ENCODE data around the gene LONRF3.
A peak's percentile ranks its signal among the peaks of the same experiment; 100 is the strongest.
"Not testable (repeated sequence)": the region's sequence is repeated elsewhere in the genome, so short reads cannot be mapped to it uniquely, and the experiment has no call there.

Gene LONRF3

DNA sequence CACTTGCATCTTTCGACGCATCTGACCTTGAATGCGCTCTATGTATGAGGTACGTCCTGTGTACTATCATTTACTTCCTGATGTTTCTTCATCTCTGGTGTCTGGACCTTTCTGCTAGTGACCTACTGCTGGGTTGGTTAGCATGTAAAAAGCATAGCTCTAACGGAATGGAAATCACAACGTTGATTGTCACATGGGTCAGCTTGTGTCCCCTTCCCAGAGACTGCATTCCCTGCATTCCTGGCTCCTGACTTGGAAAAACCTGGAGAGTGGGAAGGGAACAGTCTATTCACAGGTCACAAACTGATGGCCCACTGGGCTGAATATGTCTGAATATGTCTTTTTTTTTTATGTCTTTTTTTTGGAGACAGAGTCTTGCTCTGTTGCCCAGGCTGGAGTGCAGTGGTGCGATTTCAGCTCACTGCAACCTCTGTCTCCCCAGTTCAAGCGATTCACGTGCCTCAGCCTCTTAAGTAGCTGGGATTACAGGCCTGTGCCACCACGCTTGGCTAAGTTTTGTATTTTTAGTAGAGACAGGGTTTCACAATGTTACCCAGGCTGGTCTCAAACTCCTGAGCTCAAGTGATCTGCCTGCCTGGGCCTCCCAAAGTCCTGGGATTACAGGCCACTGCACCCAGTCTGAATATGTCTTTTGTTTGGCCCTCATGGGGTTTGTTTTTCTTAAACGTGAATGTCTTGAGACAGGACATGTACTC is 16.3 kb downstream of the LONRF3 start:
- Histone ChIP-seq H3K36me3 (no peaks in the 10 kb centered on the region), H3K9me3 (no peaks in the 10 kb centered on the region), H3K27me3 (no peaks in the 10 kb centered on the region), H3K4me3 (ENCODE audit: low read depth, low read length) (no peak overlapping the region), H3K4me1 (no peaks in the 10 kb centered on the region)
- TF ChIP-seq, protein P1, sequence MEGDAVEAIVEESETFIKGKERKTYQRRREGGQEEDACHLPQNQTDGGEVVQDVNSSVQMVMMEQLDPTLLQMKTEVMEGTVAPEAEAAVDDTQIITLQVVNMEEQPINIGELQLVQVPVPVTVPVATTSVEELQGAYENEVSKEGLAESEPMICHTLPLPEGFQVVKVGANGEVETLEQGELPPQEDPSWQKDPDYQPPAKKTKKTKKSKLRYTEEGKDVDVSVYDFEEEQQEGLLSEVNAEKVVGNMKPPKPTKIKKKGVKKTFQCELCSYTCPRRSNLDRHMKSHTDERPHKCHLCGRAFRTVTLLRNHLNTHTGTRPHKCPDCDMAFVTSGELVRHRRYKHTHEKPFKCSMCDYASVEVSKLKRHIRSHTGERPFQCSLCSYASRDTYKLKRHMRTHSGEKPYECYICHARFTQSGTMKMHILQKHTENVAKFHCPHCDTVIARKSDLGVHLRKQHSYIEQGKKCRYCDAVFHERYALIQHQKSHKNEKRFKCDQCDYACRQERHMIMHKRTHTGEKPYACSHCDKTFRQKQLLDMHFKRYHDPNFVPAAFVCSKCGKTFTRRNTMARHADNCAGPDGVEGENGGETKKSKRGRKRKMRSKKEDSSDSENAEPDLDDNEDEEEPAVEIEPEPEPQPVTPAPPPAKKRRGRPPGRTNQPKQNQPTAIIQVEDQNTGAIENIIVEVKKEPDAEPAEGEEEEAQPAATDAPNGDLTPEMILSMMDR (IDR thresholded peaks at IDR 0.05; ENCODE audit: low read depth, low read length), result no peak
- no peak for DNase-seq

DNA sequence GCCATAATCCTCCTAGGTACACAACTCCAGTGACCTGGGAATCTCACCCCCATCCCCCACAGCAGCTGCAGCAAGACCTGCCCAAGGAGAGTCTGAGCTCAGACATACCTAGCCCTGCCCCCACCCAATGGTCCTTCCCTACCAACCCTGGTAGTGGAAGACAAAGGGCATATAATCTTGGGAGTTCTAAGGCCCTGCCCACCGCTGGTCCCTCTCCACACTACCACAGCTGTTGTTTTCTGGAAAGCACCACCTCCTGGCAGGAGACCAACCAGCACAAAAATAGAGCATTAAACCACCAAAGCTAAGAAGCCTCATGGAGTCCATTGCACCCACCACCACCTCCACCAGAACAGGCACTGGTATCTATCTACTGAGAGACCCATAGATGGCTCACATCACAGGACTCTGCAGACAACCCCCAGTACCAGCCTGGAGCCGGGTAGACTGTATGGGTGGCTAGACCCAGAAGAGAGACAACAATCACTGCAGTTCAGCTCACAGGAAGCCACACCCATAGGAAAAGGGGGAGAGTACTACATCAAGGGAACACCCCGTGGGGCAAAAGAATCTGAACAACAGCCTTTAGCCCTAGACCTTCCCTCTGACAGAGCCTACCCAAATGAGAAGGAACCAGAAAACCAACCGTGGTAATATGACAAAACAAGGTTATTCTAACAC is 18.2 kb downstream of the LONRF3 start:
- not testable (repeated sequence) for H3K9me3 ChIP-seq; H3K4me1 ChIP-seq; DNase-seq; H3K4me3 ChIP-seq (ENCODE audit: low read depth, low read length); H3K27me3 ChIP-seq; H3K36me3 ChIP-seq

DNA sequence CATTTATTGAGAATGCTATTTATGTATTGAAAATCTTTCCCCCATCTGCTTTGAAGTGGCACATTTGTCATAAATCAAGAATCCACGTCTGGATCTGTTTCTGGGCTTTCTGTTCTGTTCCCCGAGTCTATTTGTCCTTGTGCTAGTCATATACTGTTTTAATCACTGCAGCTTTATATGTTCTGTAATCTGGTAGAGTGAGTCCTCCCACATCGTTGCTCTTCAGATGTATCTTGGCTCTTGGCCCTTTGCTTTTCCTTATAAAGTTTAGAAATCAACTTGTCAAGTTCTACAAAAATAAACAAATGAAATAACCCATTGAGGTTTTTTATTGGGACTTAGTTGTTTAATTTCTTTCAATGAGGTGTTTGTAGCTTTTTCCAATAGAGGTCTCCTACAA is 29.0 kb downstream of the LONRF3 start:
- no peaks in the 10 kb centered on the region for H3K27me3 ChIP-seq
- no peaks in the 10 kb centered on the region for H3K9me3 ChIP-seq
- no peaks in the 10 kb centered on the region for H3K4me1 ChIP-seq
- H3K4me3 ChIP-seq (ENCODE audit: low read depth, low read length), result no peak overlapping the region
- H3K36me3 ChIP-seq, result no peaks in the 10 kb centered on the region
- no peak for DNase-seq
- TF ChIP-seq, protein P1 (IDR thresholded peaks at IDR 0.05; ENCODE audit: low read depth, low read length), result no peak

DNA sequence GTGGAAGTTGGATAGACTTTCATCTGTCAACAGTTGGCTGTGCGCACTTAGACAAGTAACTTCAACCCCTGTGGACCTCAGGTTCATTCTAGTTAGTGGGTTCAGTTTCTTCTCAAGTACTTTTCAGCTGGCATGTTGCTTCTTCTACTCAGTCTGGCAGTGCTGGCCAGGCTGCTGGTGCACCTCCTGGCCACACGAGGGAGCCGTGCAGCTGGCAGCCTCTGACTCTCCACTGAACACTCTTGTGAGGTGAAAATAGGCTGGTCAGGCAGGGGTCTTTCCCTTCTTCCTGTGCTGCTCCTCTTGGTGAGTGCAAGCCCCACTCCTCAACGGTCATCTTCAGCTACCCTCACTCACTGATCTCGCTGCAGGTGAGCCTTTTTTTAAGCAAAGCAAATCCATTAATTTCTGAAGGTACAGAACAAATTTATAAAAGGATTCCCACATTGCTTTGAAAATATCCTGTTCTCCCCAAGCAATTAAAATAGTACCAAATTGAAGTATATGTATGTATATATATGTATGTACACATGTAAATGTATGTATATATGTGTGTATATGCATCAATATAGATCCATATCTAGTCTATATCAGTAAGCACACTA is 30.6 kb downstream of the LONRF3 start:
- Histone ChIP-seq H3K36me3 (no peaks in the 10 kb centered on the region), H3K9me3 (no peaks in the 10 kb centered on the region), H3K4me3 (ENCODE audit: low read depth, low read length) (no peak overlapping the region; the same call in 1 of the 2 replicates), H3K4me1 (no peaks in the 10 kb centered on the region), H3K27me3 (no peaks in the 10 kb centered on the region)
- TF ChIP-seq, protein P1 (IDR thresholded peaks at IDR 0.05; ENCODE audit: low read depth, low read length), result peak; percentile 84
- peak; percentile 46 for DNase-seq

DNA sequence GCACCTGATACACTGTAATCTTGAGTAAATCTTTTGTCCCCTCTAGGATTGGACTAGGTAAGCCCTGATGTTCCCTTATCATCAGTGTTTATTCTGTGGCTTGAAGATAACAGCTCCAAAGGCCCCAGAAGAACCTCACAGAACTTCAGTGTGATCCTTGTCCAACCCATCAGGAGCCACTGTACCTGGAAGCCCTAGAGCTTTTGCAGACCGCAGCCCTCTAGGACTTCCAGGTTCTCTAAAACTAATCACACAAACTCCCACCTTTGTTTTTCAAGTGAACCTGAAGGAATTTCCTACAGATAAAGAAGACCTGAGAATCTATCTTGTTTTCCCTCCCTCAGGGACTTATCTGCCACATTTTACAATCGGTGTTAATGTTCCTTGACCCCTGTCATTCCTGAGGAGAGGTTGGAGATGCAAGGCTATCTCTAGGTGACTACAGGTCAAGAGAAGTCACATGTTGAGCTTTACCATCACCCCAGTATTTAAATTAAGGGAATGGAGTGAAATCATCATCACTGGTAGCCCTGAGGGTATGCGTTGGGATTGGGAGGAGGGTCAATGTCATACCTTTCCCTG is 32.9 kb downstream of the LONRF3 start:
- no peaks in the 10 kb centered on the region for H3K4me1 ChIP-seq
- H3K4me3 ChIP-seq (ENCODE audit: low read depth, low read length), result no peak overlapping the region
- no peak for DNase-seq
- no peaks in the 10 kb centered on the region for H3K27me3 ChIP-seq
- H3K9me3 ChIP-seq, result no peaks in the 10 kb centered on the region
- TF ChIP-seq, protein P1 (IDR thresholded peaks at IDR 0.05; ENCODE audit: low read depth, low read length), result no peak
- H3K36me3 ChIP-seq, result no peaks in the 10 kb centered on the region

DNA sequence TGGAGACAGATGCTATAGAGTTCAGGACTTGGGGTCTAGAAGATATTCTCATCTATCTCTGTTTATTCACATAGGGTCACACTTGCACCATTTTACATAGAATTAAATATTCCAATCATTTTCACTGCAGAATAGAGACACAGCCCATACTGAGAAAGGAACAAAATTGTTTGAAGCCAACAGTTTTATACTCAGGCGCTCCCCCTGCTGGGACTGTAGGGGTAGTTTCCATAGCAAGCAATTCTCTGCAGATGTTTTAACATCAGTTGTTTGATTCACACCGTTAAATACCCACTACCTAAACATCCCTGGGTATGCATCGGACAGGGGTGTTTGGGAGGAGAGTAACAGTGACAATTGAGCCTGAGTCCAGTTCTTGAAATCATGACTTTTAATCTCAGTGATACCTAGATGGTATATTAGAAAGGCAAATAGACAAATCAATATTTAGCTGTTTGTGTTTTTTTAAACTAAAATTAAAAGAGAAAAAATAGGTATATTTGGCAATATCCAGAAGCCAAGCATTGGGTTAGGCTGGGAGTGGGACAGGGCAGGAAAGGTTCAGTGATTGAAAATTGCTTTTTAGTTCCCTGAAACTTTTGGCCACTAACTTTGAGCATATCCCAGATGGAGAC is 33.8 kb downstream of the LONRF3 start:
- peak; percentile 21 for DNase-seq
- Histone ChIP-seq H3K4me3 (ENCODE audit: low read depth, low read length) (no peak overlapping the region), H3K9me3 (no peaks in the 10 kb centered on the region), H3K27me3 (no peaks in the 10 kb centered on the region), H3K4me1 (no peaks in the 10 kb centered on the region), H3K36me3 (no peaks in the 10 kb centered on the region)
- TF ChIP-seq, protein P1 (IDR thresholded peaks at IDR 0.05; ENCODE audit: low read depth, low read length), result peak; percentile 66
